ENCODE data around the gene KCND2. TPM values are rescaled to one million over a fixed set of nuclear protein-coding genes. Genes with fewer than 3 reads are reported as not detected.
A peak's percentile ranks its signal among the peaks of the same experiment; 100 is the strongest.

The KCND2 gene
- total RNA-seq, 1 donor from 2014 or later: 0.38 TPM

DNA sequence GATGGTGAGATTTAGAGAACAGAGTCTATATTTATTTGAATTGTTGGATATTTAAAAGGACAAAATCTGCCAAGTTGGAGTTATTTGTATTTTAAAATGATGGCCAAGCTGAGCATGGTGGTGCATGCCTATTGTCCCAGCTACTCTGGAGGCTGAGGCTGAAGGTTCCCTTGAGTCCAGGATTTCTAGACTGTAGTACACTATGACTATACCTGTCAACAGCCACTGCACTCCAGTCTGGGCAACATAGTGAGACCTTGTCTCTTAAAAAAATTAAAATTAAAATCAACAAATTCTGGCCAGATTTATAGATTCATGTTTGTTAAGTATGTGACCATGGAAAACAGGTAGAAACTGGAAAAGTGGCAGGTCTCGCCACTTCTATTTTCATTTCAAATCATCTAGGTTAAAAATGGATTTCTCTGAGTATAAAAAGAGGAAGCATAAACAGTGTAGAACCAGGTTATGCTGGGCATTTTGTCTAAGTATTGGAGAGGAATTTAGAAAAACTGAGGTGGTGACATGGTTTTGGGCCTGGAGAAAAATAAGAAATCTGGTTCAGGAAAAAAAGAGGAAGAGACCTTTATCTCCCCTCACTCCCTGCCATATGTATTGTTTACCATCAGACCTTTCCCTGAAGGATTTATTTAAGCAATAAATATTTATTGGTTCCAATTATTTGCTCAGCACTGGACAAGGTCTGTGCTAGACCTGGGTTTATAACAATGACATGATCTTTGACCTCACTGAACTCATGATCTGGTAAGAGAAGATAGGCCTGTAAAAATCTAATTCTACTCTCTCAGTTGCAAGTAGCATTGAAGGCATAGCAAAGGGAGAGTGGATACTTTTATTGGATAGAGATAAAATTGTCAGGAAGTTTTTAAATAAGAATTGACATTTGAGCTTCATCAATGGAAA is 450.8 kb downstream of the KCND2 start:
- no peak for DNase-seq
- Histone ChIP-seq H3K27me3 (ENCODE audit: low read depth) (no peaks in the 10 kb centered on the region), H3K36me3 (no peaks in the 10 kb centered on the region), H3K9me3 (no peaks in the 10 kb centered on the region), H3K27ac (no peak overlapping the region), H3K4me3 (no peak overlapping the region), H3K4me1 (peaks cover 7% of the 10 kb centered on the region)
- TF ChIP-seq CTCF (IDR thresholded peaks at IDR 0.05): no peak
- no peak for ATAC-seq
- intact Hi-C loops (cut with DNase I): no loop called here

DNA sequence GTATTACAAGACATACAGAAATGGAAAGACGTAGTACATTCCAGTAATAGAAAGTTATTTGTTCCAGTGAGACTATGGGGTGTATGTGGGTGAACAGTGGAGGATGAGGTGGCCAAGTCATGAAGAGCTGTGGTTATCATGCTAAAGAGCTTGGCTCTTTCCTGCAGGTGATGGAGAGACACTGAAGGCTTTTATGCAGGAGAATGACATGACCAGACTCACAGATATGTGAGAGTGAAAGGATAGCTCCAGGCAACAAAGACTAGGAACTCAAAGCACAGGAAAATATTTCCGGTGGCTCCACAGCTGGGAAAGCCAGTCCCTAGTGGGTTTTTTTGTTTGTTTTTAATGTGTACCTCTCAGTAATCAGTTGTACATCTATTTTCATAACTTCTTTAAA is 451.5 kb downstream of the KCND2 start:
- Histone ChIP-seq H3K36me3 (no peaks in the 10 kb centered on the region), H3K4me1 (peaks cover 7% of the 10 kb centered on the region), H3K4me3 (no peak overlapping the region), H3K27me3 (ENCODE audit: low read depth) (no peaks in the 10 kb centered on the region), H3K9me3 (no peaks in the 10 kb centered on the region), H3K27ac (no peak overlapping the region)
- ATAC-seq (no peak), DNase-seq (no peak)
- no peak for TF ChIP-seq CTCF (IDR thresholded peaks at IDR 0.05)
- intact Hi-C loops (cut with DNase I): no loop called here

DNA sequence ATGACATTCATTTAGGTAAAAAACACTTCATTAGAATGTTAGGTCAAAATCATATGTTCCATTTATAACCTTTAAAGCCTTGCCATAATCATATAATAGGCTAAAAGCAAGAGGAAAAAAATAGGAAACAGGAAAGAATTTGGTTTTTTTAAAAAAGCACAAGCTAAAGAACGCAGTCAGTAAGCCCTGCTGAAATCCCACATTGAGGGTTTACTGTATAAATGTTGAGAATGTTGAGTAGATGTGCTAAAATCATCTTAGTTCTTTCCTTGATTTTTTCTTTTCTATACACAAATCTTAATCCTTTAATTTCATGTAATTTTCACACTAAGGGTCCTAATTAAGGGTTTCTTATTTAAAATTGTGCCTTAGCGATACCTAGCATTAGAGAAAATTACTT is 452.0 kb downstream of the KCND2 start:
- no peak for TF ChIP-seq CTCF (IDR thresholded peaks at IDR 0.05)
- intact Hi-C loops (cut with DNase I): no loop called here
- Histone ChIP-seq H3K4me3 (no peak overlapping the region), H3K4me1 (peaks cover 7% of the 10 kb centered on the region), H3K27ac (no peak overlapping the region), H3K9me3 (no peaks in the 10 kb centered on the region), H3K27me3 (ENCODE audit: low read depth) (no peaks in the 10 kb centered on the region), H3K36me3 (no peaks in the 10 kb centered on the region)
- no peak for ATAC-seq
- no peak for DNase-seq

DNA sequence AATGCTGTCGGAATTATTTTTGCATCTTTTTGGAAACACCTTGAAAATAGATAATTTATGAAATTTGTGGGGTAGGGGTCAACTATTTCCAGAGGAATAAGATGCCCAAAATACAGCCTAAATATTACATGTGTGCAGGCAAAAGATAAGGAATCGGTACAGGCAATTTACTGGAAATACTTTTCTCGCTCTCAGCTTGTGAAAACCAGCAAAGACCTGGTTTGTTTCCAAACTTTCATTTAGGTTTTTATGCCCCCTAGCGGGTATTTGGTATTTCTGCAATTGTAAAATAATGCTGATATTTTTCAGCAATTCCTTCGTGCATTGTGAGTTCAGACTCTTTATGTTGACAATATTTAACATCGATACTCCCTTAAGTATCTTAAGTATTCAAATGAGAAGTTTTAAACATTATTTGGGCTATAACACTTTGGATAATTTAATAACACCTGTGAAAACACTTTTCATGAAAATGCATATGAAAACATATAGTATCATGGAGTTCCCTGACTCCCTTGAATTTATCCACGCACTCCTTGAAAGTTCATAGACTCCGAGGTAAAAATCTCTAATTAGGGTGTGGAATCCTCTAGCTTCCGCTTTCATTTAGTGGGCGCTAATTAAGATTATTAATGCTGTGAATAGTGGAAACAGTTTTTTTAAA is 452.5 kb downstream of the KCND2 start:
- H3K4me3 ChIP-seq: no peak overlapping the region
- no peaks in the 10 kb centered on the region for H3K27me3 ChIP-seq (ENCODE audit: low read depth)
- no peaks in the 10 kb centered on the region for H3K36me3 ChIP-seq
- no peak overlapping the region for H3K27ac ChIP-seq
- ATAC-seq (no peak), DNase-seq (no peak)
- no peaks in the 10 kb centered on the region for H3K9me3 ChIP-seq
- TF ChIP-seq CTCF (IDR thresholded peaks at IDR 0.05): peak; percentile 62
- intact Hi-C loops (cut with DNase I): no loop called here
- H3K4me1 ChIP-seq: peaks cover 7% of the 10 kb centered on the region

GRCh38 chr7:120729245-120729644 is 456.3 kb downstream of the KCND2 start:
- no peak for TF ChIP-seq CTCF (IDR thresholded peaks at IDR 0.05)
- H3K4me1 ChIP-seq: peaks cover 7% of the 10 kb centered on the region
- ATAC-seq: no peak
- H3K9me3 ChIP-seq: no peaks in the 10 kb centered on the region
- no peaks in the 10 kb centered on the region for H3K36me3 ChIP-seq
- H3K4me3 ChIP-seq: no peak overlapping the region
- H3K27me3 ChIP-seq (ENCODE audit: low read depth): no peaks in the 10 kb centered on the region
- intact Hi-C loops (cut with DNase I): no loop called here
- no peak overlapping the region for H3K27ac ChIP-seq
- no peak for DNase-seq
